Measurements from ENCODE around the gene GPC6.

GPC6 gene

DNA sequence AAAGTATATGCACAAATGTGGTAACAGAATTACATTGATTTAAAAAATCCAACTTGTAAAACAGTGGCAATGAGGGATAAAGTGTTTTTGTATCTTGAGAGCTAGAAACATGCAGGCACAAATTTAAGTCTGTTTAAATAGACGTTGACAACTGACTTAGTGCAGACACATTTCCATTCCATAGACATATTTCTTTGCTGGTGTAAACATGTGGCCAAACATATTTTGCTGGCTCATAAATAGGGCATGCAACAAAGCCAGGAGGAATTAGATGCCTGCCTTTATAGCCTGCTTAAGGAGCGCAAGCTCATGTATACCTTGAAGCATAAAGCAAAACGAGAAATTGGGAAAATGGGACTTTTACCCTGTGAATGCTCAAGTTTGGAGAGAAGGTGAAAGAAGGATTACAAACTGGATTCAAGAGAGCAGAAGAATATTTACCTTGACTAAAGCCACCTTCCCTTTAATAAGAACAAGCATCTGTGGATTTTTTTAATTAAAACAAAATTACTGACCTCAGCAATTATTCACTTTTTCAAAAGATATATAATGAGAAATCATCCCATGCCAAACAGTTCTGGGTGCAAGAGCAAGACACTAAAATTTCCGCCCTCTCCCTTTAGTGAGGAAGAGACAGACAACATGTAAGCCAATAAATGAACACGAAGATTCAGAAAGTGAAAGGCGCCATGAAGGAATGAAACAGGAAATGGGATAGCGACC lies 1181.9 kb downstream of the GPC6 start:
- DNase-seq: no peak

DNA sequence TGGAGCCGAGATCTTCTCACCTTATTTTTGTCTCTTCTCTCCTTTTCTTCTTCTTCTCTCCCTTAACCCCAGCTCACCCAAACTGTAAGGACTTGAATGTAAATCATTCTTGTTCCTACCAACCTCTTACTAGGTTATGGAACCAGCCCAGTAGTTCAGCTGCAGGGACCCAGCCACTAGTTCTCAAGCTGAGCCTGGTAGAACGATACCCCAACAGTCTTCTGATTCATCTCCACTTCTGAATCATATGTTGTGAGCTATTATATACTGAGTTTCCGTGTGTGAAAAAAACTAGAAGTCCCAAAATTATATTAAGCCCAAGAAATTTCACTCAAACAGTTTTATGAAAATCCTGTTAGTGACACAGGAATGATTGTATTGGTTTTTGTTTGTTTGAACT lies 1185.1 kb downstream of the GPC6 start:
- no peak for DNase-seq

DNA sequence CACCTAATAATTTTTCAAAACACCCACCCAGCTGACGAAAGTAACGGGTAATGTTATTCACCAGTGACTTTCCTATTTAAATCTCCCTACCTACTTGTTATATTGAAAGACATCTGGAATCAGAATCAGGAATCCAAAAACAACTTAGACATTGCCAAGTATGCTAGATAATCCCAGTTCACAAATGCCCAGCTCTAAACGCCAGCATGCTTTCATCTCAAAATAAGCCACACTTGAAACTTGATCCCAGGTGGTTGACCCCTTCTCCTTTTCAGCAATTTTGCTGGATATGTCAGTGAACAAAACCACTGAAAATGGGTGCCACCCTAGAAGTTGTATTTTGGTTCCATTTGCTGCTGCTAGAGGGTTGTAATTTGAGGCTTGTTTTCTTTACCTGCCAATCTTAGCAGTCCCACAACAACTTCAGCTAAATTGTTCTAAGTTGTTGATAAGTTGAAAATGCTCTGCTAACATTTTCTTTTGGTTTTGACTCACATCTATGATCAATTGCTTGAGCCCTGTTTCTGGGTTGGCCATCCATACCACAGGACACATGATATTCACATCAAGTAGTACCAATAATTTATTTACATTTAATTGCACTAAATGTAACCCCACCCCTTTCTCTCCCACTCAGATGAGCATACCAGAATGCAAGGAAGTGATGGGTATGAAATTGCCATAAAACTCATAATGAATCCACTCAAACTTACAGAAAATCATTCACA lies 1186.4 kb downstream of the GPC6 start:
- DNase-seq: no peak

DNA sequence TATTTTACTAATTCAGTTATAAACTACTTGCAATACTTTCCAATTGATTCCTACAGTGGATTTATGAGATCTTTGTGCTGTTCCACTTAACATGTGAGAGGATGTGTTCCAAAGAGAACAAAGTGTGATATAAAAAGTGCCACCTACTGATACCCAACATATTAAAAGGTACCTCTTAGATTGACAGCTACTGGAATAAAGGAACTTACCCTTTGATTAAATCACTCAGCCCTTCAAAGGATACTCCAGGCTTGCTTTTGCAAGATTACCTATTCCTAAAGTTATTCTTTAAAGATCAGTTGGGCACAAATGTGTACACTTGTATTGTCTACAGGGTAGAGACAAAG lies 1187.0 kb downstream of the GPC6 start:
- DNase-seq: no peak

DNA sequence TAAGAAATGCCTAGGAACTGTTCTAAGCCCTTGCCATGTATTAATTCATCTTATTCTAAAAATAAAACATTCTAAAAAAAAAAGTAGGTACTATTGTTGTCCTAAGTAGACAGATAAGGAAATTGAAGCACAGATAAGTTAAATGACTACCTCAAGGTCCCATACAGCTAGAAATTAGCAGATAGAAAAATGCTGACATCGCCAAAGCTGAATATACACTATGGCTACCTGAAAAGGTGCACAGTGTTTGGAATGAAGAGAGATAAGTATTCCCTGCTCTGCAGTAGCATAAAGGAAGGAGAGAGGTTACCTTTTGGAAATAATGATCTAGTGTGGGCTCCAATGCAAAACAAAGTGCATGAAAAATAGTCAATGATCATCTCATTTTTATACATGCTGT lies 1187.5 kb downstream of the GPC6 start:
- DNase-seq: no peak

DNA sequence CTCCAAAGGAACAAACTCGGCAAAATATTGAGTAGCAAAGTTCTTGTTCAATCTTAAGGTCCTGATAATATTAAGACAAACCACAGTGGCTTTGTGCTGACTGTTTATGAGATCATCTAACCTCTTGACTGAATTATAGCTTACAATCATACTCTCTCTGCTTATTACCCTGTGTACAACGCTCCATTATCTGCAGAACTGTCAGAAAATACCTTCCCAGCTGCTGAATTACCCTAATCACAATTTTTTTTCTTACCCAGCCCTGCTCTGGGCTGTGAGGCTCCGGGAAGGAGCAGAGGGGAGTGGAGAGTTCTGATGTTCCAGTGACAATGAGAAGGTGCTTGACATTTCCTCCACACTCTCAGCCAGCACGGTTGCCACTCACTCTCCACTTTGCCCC lies 1188.1 kb downstream of the GPC6 start:
- DNase-seq: peak in 1 of 2 experiments; percentile 68

DNA sequence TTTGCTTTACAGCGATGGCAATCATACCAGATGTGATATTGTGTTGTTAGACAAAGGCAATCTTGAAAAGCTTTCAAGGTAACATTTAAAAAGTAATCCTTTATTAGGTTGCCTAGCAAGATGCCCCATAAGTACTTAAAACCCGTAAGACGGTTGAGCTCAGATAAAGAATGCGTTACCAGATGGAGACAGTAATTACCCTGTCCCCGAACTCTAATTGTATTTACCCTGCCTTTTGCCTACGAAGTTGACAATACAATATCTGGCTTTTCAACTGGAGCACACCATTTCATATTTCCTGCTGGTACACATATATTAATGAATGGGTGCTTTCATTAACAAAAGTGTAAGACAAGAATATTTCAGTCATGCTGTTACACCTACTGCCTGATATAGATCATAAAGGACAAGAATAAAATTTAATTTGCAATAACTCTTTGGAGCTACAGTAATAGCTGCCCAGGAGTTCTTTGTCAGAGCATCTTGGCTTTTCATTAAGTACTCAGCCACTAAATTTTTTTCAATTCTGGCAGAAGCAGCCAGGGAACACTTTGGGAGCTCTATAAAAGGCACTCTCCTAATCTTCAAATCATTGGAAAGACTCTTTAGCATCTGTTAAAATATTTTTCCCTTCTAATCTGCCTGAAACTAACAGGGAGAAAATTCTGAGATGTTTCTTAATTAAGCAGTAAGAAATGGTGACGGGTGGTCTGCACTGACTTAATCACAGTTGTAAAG lies 1189.1 kb downstream of the GPC6 start:
- peak; percentile 21 to 77 for DNase-seq

DNA sequence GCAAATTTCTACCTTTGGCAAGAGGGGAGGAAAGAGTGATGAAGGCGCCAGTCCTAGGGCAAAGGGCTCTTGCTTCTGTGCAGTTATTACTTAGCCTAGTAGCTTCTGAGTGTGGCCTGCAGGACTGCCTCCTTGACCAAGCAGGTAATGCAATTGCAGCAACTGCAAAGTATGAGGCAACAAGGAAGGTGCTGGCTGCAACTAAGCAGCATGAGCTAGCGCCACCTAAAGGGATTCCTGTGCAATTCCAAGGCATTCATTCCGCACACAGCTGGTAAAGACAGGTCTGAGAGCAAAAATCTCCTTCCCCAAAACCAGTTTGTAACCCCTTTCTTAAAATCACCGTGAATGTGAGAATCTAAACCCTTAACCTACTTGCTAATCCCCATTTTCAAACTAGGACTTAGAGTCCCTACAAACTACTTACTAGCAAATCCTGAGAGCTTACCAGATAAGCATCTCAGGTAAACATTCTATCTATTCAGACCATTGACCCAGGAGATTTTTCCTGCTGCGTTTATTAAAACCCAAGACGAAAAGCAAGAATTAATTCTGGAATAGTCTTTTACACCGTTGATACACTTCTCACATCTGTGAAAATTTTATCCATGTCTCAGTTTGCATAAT lies 1190.0 kb downstream of the GPC6 start:
- DNase-seq: peak; percentile 61 to 85

DNA sequence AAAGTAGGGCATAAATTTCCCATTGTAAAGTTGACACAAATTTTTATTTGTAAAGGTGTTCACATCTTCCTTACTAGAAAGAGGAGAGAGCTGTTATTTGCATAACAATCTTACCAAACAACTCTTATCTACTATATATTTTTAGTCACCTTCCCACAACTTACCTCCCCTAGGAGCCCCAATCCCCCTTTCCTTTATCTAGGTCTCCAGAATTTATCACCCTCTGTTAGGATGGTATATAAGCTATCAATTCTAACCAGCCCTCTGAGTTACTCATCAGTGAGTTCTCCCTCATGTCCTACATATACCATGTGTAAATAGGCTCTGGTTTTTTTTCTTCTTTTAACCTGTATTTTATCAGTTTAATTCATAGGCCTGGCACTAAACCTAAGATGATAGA lies 1190.7 kb downstream of the GPC6 start:
- DNase-seq: no peak

DNA sequence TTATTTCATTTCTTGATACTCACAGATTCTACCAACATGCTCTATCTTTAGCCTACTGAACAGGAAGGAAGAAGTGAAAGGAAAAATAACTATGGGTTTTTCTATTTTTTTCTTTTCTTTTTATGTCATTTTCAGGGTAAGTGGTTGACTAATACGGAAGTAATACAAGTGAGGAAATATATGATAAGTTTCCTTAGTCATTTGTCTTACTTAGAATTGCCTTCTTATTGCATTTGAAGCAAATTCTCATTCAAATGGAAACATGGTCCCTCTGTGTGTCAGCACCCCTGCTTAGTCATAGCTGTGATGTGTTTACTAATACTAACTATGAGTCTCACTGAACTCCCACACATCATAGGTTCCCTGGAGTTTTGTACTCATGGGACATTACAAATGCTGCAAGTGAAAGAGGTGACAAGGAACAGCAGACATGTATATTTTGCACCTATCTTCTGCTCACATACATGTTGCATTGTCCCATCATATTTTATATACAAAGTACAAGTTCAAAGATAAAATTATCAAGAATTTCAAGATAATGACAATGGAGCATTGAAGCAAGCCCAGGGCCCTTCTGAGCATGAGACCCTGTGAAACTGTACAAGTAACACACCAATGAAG lies 1192.8 kb downstream of the GPC6 start:
- DNase-seq: no peak

DNA sequence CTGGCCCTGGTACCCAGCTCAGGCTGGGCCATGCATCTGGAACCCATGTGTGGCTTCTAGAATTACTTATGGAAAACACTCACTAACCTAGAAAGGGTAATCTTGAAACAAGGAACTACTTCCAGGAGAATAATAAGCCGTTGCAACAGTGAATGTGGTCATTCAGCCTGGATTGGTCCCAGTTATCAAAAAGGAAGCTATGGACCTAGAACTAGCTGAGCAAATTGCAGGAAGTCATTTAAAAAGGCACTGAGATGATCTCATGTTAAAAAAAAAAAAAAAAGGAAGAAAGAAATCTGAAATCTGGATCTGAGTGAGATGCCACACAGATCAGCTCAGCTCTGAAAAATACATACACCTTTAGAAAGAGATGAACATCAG lies 1193.3 kb downstream of the GPC6 start:
- DNase-seq: no peak

DNA sequence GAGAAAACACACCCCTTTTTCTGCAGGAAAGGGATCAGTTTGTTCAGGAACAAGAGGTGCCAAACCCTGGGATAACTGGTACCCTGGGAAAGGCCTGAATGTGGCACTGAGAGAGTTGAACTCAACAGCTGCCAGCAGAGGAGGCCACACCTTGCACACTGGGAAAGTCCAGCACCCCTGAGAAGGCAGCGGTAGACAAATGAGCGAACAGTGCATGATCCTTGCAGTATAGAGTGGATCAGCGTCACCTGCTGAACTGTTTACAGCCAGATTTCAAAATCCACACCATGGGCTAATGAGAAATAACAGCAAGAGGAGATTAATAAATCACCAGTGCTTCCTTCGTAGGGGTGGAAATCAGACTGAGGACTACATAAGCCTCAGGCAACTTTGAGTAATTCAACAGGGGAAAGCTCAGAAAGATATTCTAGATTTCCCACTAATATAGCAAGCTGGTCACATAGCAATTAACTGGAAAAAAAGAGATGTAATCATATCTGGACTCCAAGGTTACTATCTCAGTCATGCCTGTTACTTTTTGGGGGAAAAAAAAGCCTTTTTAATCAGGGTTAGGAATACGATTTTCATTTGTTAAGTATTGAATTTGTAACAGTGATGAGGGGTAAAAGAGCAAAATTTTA lies 1200.8 kb downstream of the GPC6 start:
- DNase-seq: peak; percentile 12 to 77

DNA sequence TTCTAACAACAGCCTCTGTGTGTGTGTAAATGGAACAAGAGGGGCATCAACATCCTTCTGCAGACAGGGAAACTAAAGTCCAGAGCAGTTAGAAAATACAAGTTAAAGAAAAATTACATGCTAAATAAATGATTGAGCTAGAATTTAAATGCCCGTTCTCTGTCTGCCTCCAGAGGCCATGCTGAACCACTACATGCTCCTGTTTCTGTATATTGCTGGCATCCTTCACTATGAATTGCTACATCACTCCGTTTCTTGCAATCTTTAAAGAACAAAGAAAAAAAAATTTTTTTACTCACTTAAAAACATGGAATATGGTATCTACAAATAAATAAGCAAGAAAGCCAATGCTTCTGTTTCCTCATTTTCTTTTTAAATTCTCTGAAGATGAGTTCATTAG lies 1205.0 kb downstream of the GPC6 start:
- DNase-seq: no peak

DNA sequence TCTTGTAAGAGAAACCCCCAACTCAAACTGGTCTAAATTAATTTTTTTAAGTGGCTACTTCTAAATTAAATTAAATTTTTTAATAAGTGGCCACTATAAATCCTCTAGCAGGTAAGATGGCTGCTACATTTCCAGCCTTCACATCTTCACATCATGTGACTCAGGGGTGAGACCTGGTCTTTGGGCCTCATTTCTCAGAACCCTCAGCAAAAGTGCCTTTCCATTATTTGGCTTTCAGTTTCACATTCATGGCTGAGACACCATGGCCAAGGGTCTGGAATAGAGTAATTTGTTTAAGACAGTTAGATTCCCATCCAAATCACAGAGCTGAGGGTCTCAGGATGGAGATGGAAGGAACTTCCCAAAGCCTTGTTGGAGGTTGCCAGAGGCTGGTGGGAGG lies 1205.4 kb downstream of the GPC6 start:
- no peak for DNase-seq

DNA sequence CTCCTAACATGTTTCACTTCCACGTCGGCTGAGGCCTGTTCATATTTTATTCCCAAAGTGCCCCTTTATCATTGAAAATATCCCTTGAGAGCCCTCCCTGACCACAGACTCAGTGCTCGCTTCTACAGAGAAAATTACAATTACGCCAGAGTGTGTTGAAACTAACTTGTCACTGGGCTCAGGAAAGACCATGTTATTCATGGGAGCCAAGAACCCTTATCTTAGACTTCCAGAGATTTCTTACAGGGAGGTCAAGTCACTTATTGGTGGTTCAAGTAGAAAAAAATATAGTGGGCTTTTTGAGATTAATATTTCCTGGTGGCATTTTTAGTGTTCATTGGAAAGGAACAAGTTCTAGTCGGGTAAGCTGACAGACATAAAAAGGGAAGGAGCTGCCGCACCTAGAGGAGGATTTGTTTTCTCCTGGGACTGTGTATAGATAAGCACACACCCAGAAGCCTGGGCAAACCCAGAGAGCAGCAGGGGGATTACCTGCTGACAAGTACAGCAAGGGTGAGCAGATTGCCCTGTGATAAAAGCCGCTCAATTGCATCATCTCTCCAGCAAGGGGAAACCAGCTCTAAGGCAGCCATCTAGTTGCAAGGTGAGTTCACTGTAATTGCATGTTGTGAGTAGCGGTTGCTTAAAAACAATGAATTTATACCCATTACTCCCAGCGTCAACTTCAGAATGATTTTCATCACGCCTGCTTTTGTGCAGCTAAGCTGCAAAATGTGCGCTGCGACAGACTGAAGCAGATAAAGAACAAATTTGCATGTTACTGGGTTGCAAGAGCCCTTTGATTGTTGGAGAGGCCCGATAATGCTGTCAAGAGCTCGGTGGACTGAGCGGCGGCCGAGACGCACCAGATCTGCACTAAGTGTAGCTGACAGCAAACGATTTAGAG lies 1206.7 kb downstream of the GPC6 start:
- DNase-seq: peak; percentile 11 to 51

DNA sequence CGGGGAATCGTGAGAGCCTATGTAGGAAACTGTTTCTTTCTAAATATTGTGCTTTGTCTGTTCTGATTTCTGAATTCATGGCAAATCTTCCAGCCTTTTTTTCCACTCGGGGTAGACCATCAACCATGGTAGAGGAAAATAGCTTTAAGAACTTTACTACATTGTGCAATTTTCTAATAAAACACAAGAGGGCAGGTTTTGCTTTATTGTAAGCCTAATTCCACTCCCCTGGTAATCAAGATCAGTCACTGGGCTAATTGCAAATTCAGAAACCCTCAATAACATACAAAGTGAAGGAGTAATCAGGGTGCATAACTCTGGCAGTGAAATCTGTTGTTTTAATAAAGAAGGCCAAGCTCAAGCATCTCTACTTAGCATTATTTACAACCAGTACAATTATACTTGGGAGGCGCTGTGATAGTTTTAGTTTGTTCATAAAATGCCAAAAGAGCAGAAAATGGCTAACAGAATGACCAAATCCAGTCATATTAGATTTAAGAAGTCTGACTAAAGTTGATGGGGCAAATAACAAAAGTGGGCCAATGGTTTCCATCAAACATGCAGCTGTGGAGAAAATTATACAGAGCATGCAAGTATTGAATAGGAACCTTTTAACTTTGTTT lies 1209.1 kb downstream of the GPC6 start:
- DNase-seq: peak; percentile 51 to 75

DNA sequence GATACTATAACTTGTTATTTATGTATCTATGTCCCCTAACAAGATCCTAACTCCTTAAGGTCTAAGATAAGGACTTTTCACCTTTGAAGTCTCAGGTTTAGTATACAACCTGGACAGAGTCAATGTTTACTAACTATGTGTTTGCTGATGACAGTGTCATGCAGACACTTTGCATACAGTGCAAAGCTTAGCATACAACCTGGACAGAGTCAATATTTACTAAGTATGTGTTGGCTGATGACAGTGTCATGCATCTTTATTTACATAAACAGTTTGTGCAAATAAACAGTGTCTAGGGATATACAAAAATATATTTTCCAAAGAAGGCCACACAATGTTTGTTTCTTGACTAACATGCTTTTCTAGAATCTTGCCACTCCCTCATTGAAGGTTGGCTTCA lies 1218.2 kb downstream of the GPC6 start:
- no peak for DNase-seq

DNA sequence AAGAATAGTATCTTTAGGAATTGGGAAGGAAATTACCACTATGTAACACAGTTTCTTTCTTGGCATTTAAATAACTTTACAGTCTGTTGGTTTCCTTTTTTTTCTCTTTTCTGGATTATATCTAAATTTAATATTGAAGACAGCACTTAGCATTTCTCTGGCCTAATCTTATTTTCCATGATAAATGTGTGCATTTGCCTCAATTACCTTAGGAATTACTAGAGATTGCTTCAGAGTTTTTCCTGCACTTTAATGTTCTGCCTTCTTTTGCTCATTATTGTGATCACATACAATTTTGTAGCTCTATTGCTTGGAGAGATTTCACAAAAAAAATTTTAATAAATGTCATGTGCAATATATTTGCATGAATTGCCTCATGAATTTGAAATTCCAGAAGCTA lies 1227.7 kb downstream of the GPC6 start:
- no peak for DNase-seq

DNA sequence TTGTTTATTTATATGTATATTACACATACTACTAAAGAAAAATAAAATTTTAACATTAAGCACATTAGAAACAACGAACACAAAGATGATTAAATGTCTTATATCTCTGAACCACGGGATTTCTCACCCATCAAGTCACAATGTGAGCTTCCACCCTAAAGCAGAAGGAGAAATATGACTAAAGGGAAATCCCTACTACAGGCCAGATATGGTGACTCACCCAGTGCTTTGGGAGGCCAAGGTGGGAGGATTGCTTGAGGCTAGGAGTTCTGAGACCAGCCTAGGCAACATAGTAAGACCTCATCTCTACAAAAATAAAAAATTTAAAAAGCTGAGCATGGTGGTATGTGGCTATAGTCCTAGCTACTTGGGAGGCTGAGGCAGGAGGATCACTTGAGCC lies 1228.3 kb downstream of the GPC6 start:
- no peak for DNase-seq

DNA sequence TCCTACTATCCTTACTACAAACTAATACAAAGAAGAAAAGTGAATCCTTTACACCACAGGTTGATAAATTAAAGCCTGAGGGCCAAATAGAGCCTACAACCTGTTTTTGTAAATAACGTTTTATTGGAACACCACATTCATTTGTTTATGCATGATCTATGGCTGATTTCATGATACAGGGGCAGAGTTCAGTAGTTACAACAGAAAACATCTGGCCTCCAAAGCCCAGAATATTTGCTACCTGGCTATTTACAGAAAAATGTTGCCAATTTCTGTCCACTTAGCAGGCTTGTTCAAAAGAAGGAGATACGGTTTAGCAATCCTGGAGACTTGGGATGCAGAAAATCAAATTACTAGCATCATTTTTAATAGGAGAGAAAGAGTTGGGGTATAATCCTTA lies 1228.8 kb downstream of the GPC6 start:
- no peak for DNase-seq
